PC-3 (cell line): ENCODE results near the gene SLC17A8. TPM values are rescaled to one million over a fixed set of nuclear protein-coding genes. Genes with fewer than 3 reads are reported as not detected.

Experiments
- ATAC-seq: fragments of 200-7000 bp; cut with Tn5 transposase; 2 replicates; pipeline ENCODE4 v1.9.1; 2020; ENCODE audit warnings: mild to moderate bottlenecking, moderate library complexity
- BruUV-seq: library from RNA; stranded (reverse); fragments of 400-500 nt; replicated peaks from 2 replicates; lab custom pipeline; 2021; lab: Mats Ljungman, UMichigan
- CTCF ChIA-PET: fragments of 300-600 bp; sonication (Branson Sonifier 250); formaldehyde crosslinking; loops from one replicate; lab custom pipeline; 2022; ENCODE audit warnings: antibody characterized with exemption; lab: Charles Lee
- POLR2A ChIA-PET: fragments of 300-600 bp; sonication (Branson Sonifier 250); formaldehyde crosslinking; loops from one replicate; lab custom pipeline; 2022; ENCODE audit warnings: antibody characterized with exemption; ENCODE audit not compliant: unreplicated experiment; lab: Charles Lee
- DNase-seq: peaks from one replicate; pipeline ENCODE4 v3.0.0-alpha.2; 2015
- H2AFZ ChIP-seq: fragments of 300-600 bp; sonication (generic); 2 replicates; pipeline ENCODE4 v1.6.0; 2016; ENCODE audit warnings: antibody characterized with exemption, low read length
- H3F3A ChIP-seq: fragments of 300-600 bp; sonication (generic); one replicate; pipeline ENCODE4 v1.6.0; 2017; ENCODE audit warnings: antibody characterized with exemption, low read length, control low read depth, mild to moderate bottlenecking; ENCODE audit not compliant: unreplicated experiment
- H3K27ac ChIP-seq: fragments of 300-600 bp; sonication (generic); 2 replicates; pipeline ENCODE4 v1.5.1; 2016; ENCODE audit warnings: mild to moderate bottlenecking, low read length
- H3K27me3 ChIP-seq: fragments of 300-600 bp; sonication (generic); 2 replicates; pipeline ENCODE4 v1.6.1; 2016; ENCODE audit warnings: low read length, mixed read lengths
- H3K36me3 ChIP-seq: fragments of 300-600 bp; sonication (generic); 2 replicates; pipeline ENCODE4 v1.6.1; 2016; ENCODE audit warnings: low read depth, mixed run types, low read length, mixed read lengths
- H3K4me1 ChIP-seq: fragments of 300-600 bp; sonication (generic); 2 replicates; pipeline ENCODE4 v1.5.1; 2016; ENCODE audit warnings: low read length; ENCODE audit not compliant: insufficient read depth
- H3K4me2 ChIP-seq: fragments of 300-600 bp; sonication (generic); 2 replicates; pipeline ENCODE4 v1.6.0; 2016; ENCODE audit warnings: low read length
- H3K4me3 ChIP-seq: fragments of 300-600 bp; sonication (generic); 2 replicates; pipeline ENCODE4 v1.5.1; 2016; ENCODE audit warnings: mild to moderate bottlenecking, low read length, mixed read lengths
- H3K79me2 ChIP-seq: fragments of 300-600 bp; sonication (generic); 2 replicates; pipeline ENCODE4 v1.6.1; 2017; ENCODE audit warnings: low read length, mixed read lengths
- H3K9ac ChIP-seq: fragments of 300-600 bp; sonication (generic); 2 replicates; pipeline ENCODE4 v1.6.0; 2016; ENCODE audit warnings: mild to moderate bottlenecking, low read length
- H3K9me2 ChIP-seq: fragments of 300-600 bp; sonication (generic); replicated peaks from 2 replicates; pipeline ENCODE4 v1.6.1; 2016; ENCODE audit warnings: mixed run types, low read length, mixed read lengths
- H3K9me3 ChIP-seq: fragments of 300-600 bp; sonication (generic); 2 replicates; pipeline ENCODE4 v1.6.1; 2016; ENCODE audit warnings: low read length, mixed read lengths
- H4K20me1 ChIP-seq: fragments of 300-600 bp; sonication (generic); 2 replicates; pipeline ENCODE4 v1.6.1; 2016; ENCODE audit warnings: low read length, mixed read lengths
- EZH2 ChIP-seq: fragments of 300-600 bp; sonication (generic); IDR thresholded peaks from one replicate; pipeline ENCODE4 v1.6.1; 2017; ENCODE audit warnings: antibody characterized with exemption, mild to moderate bottlenecking, low read length; ENCODE audit not compliant: unreplicated experiment
- EZH2phosphoT487 ChIP-seq: fragments of 300-600 bp; sonication (generic); IDR thresholded peaks from 2 replicates; pipeline ENCODE4 v1.6.1; 2018; ENCODE audit warnings: mild to moderate bottlenecking, antibody characterized with exemption, low read length, borderline replicate concordance
- intact Hi-C: fragments of 100-400 bp; cut with micrococcal nuclease; formaldehyde crosslinking; loops from 2 replicates; pipeline ENCODE4 v1.9.0; 2023
- total RNA-seq: library from RNA; depleted of rRNA; stranded (reverse); fragments of >200 nt; gene quantifications from 2 replicates; pipeline ENCODE4 v1.2.3, GENCODE V29; 2014
- TF ChIP-seq, protein P1 (sequence below): fragments of 300-600 bp; sonication (generic); conservative IDR thresholded peaks from 2 replicates; pipeline ENCODE4 v1.5.1; 2017; ENCODE audit warnings: antibody characterized with exemption, low read depth, mild to moderate bottlenecking, low read length

Gene SLC17A8
- total RNA-seq, 1 experiment from 2014 or later, result not detected

DNA sequence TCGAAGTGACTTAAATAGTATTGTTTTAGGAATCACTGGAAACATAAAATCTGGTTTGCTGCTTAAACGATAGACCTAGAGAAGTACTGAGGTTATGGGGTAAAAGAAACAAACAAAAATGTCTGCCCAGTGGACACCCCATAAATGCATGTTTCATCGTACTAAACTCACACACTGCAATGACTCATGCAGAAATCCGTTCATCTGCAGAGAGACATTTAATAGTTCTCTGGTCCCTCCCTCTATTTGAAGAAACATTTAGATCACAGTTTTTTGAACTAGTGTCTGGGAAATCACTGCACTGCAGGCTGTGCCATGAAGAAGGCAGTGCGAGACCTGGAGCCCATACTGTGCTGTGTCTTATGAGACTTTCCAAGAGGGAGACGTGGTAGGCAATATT is 25.5 kb downstream of the SLC17A8 start:
- no peaks in the 10 kb centered on the region for H3F3A ChIP-seq
- BruUV-seq, result no TSS peak
- no peak overlapping the region for H2AFZ ChIP-seq
- H3K36me3 ChIP-seq, result no peaks in the 10 kb centered on the region
- peaks cover 18% of the 10 kb centered on the region for H3K27me3 ChIP-seq
- no peak overlapping the region for H3K4me2 ChIP-seq
- CTCF ChIA-PET, result no interaction called here
- TF ChIP-seq, protein P1, sequence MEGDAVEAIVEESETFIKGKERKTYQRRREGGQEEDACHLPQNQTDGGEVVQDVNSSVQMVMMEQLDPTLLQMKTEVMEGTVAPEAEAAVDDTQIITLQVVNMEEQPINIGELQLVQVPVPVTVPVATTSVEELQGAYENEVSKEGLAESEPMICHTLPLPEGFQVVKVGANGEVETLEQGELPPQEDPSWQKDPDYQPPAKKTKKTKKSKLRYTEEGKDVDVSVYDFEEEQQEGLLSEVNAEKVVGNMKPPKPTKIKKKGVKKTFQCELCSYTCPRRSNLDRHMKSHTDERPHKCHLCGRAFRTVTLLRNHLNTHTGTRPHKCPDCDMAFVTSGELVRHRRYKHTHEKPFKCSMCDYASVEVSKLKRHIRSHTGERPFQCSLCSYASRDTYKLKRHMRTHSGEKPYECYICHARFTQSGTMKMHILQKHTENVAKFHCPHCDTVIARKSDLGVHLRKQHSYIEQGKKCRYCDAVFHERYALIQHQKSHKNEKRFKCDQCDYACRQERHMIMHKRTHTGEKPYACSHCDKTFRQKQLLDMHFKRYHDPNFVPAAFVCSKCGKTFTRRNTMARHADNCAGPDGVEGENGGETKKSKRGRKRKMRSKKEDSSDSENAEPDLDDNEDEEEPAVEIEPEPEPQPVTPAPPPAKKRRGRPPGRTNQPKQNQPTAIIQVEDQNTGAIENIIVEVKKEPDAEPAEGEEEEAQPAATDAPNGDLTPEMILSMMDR, result no peak
- TF ChIP-seq EZH2phosphoT487, result no peak
- H3K4me3 ChIP-seq, result no peak overlapping the region
- DNase-seq (peak; percentile 35), ATAC-seq (peak; percentile 73)
- intact Hi-C loops, result no loop called here
- no peak overlapping the region for H3K27ac ChIP-seq
- H3K79me2 ChIP-seq, result no peaks in the 10 kb centered on the region
- H3K9ac ChIP-seq, result no peak overlapping the region
- no peaks in the 10 kb centered on the region for H4K20me1 ChIP-seq
- no peaks in the 10 kb centered on the region for H3K9me3 ChIP-seq
- POLR2A ChIA-PET, result no interaction called here
- no peaks in the 10 kb centered on the region for H3K9me2 ChIP-seq
- H3K4me1 ChIP-seq, result no peaks in the 10 kb centered on the region

DNA sequence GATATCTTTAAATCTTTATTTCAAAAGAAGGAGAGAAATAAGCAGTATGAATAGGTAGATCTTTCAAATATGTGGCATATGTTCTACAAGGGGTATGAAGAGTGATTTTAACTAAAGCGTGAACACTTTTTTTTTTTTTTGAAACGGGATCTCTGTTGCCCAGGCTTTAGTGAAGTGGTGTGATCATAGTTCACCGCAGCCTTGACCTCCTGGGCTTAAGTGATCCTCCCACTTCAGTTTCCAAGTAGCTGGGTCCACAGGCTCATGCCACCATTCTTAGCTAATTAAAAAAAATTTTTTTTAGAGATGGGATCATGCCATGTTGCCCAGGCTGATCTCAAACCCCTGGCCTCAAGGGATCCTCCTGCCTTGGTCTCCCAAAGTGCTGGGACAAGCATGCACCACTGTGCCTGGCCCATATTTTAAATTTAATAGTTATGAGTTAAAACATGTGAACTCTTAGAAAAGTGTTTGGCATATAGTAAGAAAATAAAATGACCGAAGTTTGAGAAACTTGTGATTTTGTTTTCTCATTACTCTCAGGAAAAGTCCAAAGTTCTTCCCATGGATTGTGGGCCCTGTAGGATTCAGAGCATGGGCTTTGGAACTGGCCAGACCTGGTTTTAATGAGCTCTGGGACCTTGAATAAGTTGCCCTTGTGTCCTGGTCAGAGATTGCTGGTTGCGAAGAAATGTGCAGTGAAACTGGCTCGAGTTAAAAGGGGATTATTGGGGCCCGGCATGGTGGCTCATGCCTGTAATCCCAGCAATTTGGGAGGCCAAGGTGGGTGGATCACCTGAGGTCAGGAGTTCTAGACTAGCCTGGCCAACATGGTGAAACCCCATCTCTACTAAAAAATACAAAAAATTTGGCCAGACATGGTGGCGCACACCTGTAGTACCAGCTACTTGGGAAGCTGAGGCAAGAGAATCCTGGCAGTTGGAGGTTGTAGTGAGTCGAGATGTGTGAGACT is 27.0 kb downstream of the SLC17A8 start:
- no peak overlapping the region for H3K27ac ChIP-seq
- H2AFZ ChIP-seq, result no peak overlapping the region
- no peak overlapping the region for H3K4me2 ChIP-seq
- no peaks in the 10 kb centered on the region for H3K4me1 ChIP-seq
- H4K20me1 ChIP-seq, result no peaks in the 10 kb centered on the region
- no peaks in the 10 kb centered on the region for H3K79me2 ChIP-seq
- no peaks in the 10 kb centered on the region for H3K9me3 ChIP-seq
- ChIA-PET POLR2A (interaction anchor here (0.7 kb wide), 1 partner anchor 126 kb away, joined by 5 read pairs; no protein-coding TSS in a partner anchor), CTCF (no interaction called here)
- H3K9me2 ChIP-seq, result no peaks in the 10 kb centered on the region
- no peak overlapping the region for H3K4me3 ChIP-seq
- no peak overlapping the region for H3K9ac ChIP-seq
- no peak for DNase-seq
- intact Hi-C loops, result no loop called here
- TF ChIP-seq, protein P1, result no peak
- TF ChIP-seq EZH2 (no peak), EZH2phosphoT487 (no peak)
- BruUV-seq, result no TSS peak
- no peaks in the 10 kb centered on the region for H3F3A ChIP-seq
- peaks cover 26% of the 10 kb centered on the region for H3K27me3 ChIP-seq
- ATAC-seq, result no peak
- no peaks in the 10 kb centered on the region for H3K36me3 ChIP-seq

DNA sequence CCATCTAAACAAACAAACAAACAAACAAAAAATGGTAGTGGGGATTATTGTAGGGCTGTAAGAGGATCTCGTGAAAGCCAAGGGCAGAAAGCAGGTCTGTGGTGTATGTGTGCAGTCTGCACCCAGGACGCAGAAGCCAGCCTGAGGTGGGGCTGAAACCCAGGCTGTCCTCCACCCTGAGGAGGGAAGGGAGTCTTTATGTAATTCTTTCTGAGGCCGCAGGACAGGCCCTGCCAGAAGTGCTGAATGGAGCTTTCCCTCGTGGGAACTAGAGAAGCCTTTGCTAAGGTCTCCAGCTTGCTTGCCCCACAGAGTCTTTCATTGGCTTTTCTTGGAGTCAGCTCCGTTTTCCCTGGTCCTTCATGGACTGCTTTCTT is 27.7 kb downstream of the SLC17A8 start:
- no peak for DNase-seq
- Histone ChIP-seq H3K4me1 (no peaks in the 10 kb centered on the region), H2AFZ (no peak overlapping the region), H3K79me2 (no peaks in the 10 kb centered on the region), H3F3A (no peaks in the 10 kb centered on the region), H3K27ac (no peak overlapping the region), H3K9me3 (no peaks in the 10 kb centered on the region), H3K27me3 (peaks cover 26% of the 10 kb centered on the region), H3K9me2 (no peaks in the 10 kb centered on the region), H3K4me2 (no peak overlapping the region), H3K4me3 (no peak overlapping the region), H3K36me3 (no peaks in the 10 kb centered on the region), H4K20me1 (no peaks in the 10 kb centered on the region), H3K9ac (no peak overlapping the region)
- no peak for ATAC-seq
- ChIA-PET CTCF (no interaction called here), POLR2A (interaction anchor here (0.7 kb wide), 1 partner anchor 126 kb away, joined by 5 read pairs; no protein-coding TSS in a partner anchor)
- intact Hi-C loops, result no loop called here
- no TSS peak for BruUV-seq
- TF ChIP-seq EZH2phosphoT487 (no peak), EZH2 (no peak)
- TF ChIP-seq, protein P1, result no peak
